Vagina (tissue), 2 donors: ENCODE measurements around the gene ZNF784.

Experiments used
- CTCF ChIP-seq, 3 experiments: fragments of 450-650 bp in 2 of 3; fragments of 200-600 bp in 1 of 3; sonication (generic) in 1 of 3; IDR thresholded peaks; one replicate each; pipeline ENCODE4 v1.5.1; 2017 to 2019; ENCODE audit warnings: antibody characterized with exemption in 3 of 3, mild to moderate bottlenecking in 2 of 3, moderate library complexity in 2 of 3
- POLR2AphosphoS5 ChIP-seq, 2 donors: sonication (generic); formaldehyde crosslinking; IDR thresholded peaks; one replicate each; pipeline ENCODE4 v1.9.0; 2017; ENCODE audit warnings: antibody characterized with exemption in 2 of 2, mild to moderate bottlenecking in 2 of 2, low read depth in 1 of 2; ENCODE audit not compliant: insufficient read depth in 1 of 2

DNA sequence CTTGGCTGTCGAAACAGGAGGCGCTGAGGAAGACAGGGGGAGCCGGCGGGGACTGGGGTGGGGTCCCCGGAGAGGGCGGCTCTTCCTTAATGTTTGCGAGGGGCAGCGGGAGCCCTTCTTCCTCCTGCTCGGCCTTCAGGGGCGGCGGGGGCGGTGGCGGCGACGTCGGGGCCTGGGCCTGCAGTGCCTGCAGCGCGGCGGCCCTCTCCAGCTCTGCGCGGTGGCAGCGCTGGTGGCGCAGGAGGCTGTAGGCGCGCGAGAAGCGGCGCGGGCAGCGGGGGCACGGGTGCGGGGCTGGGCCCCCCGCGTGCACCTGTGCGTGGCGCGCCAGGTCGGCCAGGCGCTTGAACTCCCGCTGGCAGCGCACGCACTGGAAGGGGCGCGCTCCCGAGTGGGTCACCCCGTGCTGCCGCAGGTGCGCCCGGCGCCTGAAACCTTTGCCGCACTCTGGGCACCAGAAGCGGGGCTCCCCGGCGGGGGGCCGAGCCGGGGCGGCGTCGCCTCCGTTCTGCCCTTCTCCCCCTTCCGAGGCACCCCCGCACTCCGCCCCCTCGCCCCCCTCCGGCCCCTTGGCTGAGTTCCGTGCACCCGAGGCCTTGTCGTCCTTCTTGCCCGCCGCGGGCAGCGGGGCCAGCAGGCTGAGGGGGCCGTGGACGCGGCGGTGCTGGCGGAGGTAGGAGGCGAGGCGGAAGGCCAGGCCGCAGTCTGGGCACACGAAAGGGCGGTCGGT lies 46.2 kb downstream of the ZNF784 start:
- TF ChIP-seq POLR2AphosphoS5 (IDR thresholded peaks at IDR 0.05; ENCODE audit: insufficient read depth in 1 of 2, low read depth in 1 of 2) (no peak), CTCF (IDR thresholded peaks at IDR 0.05) (no peak)
